Spleen (tissue), 7 donors: Measurements from ENCODE around the gene PRPF40A.

Experiments
- POLR2AphosphoS5 ChIP-seq, 3 donors: sonication (generic); formaldehyde crosslinking; IDR thresholded peaks; one replicate each; pipeline ENCODE4 v1.5.1; 2017; ENCODE audit warnings: antibody characterized with exemption in 3 of 3
- TF ChIP-seq, protein P1 (sequence below), 11 experiments: fragments of 200-600 bp in 7 of 11; fragments of 450-650 bp in 4 of 11; sonication (generic) in 4 of 11; IDR thresholded peaks in 8 of 11; conservative IDR thresholded peaks in 3 of 11; 1 replicate in 7 of 11; 2 replicates in 4 of 11; pipeline versions ENCODE4 v1.4.0 to v1.8.0; 2016 to 2021; ENCODE audit warnings: antibody characterized with exemption in 11 of 11, inconsistent platforms in 4 of 11, mild to moderate bottlenecking in 1 of 11
- donor health status: DM: no; HTN: no; CAD: no; lungs with moderate emphysema.
- donor health status: DM: no; HTN: no; CAD: no.
- donor health status: DM: no; HTN: no; CAD: no.

GRCh38 chr2:152620208-152620607, 97.1 kb downstream of the PRPF40A start:
- TF ChIP-seq, protein P1, sequence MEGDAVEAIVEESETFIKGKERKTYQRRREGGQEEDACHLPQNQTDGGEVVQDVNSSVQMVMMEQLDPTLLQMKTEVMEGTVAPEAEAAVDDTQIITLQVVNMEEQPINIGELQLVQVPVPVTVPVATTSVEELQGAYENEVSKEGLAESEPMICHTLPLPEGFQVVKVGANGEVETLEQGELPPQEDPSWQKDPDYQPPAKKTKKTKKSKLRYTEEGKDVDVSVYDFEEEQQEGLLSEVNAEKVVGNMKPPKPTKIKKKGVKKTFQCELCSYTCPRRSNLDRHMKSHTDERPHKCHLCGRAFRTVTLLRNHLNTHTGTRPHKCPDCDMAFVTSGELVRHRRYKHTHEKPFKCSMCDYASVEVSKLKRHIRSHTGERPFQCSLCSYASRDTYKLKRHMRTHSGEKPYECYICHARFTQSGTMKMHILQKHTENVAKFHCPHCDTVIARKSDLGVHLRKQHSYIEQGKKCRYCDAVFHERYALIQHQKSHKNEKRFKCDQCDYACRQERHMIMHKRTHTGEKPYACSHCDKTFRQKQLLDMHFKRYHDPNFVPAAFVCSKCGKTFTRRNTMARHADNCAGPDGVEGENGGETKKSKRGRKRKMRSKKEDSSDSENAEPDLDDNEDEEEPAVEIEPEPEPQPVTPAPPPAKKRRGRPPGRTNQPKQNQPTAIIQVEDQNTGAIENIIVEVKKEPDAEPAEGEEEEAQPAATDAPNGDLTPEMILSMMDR (IDR thresholded peaks at IDR 0.05 in 8 of 11, conservative IDR thresholded peaks at IDR 0.05 in 3 of 11): no peak
- no peak for TF ChIP-seq POLR2AphosphoS5 (IDR thresholded peaks at IDR 0.05)
